K562 (cell line): ENCODE results near the gene GSG1L2. TPM values are rescaled to one million over a fixed set of nuclear protein-coding genes. Genes with fewer than 3 reads are reported as not detected.

ENCODE experiments used
- ATAC-seq: fragments of 200-7000 bp; cut with Tn5 transposase; 3 replicates; pipeline ENCODE4 v1.9.1; 2020; ENCODE audit warnings: moderate library complexity
- BruUV-seq: library from RNA; stranded (reverse); fragments of 400-500 nt; replicated peaks from 2 replicates; lab custom pipeline; 2021; lab: Mats Ljungman, UMichigan
- CTCF ChIA-PET: fragments of 300-600 bp; formaldehyde crosslinking; extraction: SDS; loops from one replicate; lab custom pipeline; 2021; ENCODE audit warnings: low intra/inter-chr PET ratio; lab: Yijun Ruan, JAX
- POLR2A ChIA-PET: fragments of 300-600, 350-650 bp; sonication (Branson Sonifier 250); formaldehyde crosslinking; extraction: SDS; loops from one replicate; lab custom pipeline; 2021; ENCODE audit warnings: antibody characterized with exemption, inconsistent platforms; lab: Yijun Ruan, JAX
- DNase-seq, 4 experiments: peaks; one replicate each; pipeline versions ENCODE4 v3.0.0 to v3.0.0-alpha.2; 2011 to 2018; ENCODE audit warnings: low spot score in 3 of 4, mixed read lengths in 3 of 4; ENCODE audit errors: extremely low read depth in 1 of 4
- FAIRE-seq: peaks from 2 replicates; lab custom pipeline; 2011; peaks lifted over from hg19 to GRCh38; lab: Jason Lieb, UNC
- H2AFZ ChIP-seq: 2 replicates; pipeline ENCODE4 v1.6.0; 2011; ENCODE audit warnings: low read depth, low read length, control low read depth, inconsistent platforms
- H3K27ac ChIP-seq: fragments of 200-600 bp; 3 replicates; pipeline ENCODE4 v1.8.0; 2011; ENCODE audit warnings: low read depth, mild to moderate bottlenecking, control low read depth, inconsistent platforms, low read length, moderate library complexity, mixed read lengths; ENCODE audit errors: extremely low read depth
- H3K27me3 ChIP-seq, 2 experiments: fragments of 300-600 bp in 1 of 2; 2 replicates in 1 of 2; 3 replicates in 1 of 2; pipeline versions ENCODE4 v1.6.0 to v1.8.0; 2011; ENCODE audit warnings: inconsistent platforms in 2 of 2, low read length in 2 of 2, mild to moderate bottlenecking in 1 of 2, mixed read lengths in 1 of 2, moderate library complexity in 1 of 2; ENCODE audit not compliant: control insufficient read depth in 2 of 2, insufficient read depth in 2 of 2
- H3K36me3 ChIP-seq: fragments of 300-600 bp; 3 replicates; pipeline ENCODE4 v1.8.0; 2011; ENCODE audit warnings: mild to moderate bottlenecking, low read length, inconsistent platforms; ENCODE audit not compliant: control insufficient read depth, insufficient read depth
- H3K4me1 ChIP-seq, 2 experiments: fragments of 200-600 bp in 1 of 2; replicated peaks in 1 of 2; 2 replicates in 1 of 2; 3 replicates in 1 of 2; pipeline versions ENCODE4 v1.5.1 to v1.8.0; 2011; ENCODE audit warnings: inconsistent platforms in 2 of 2, low read length in 2 of 2, mild to moderate bottlenecking in 1 of 2, mixed read lengths in 1 of 2, moderate library complexity in 1 of 2; ENCODE audit not compliant: control insufficient read depth in 2 of 2, insufficient read depth in 2 of 2
- H3K4me2 ChIP-seq: 2 replicates; pipeline ENCODE4 v1.6.1; 2011; ENCODE audit warnings: low read length, control low read depth, inconsistent platforms, mixed read lengths; ENCODE audit not compliant: insufficient read depth
- H3K4me3 ChIP-seq: fragments of 200-600 bp; sonication (generic), shearing (Covaris generic); 2 replicates; pipeline ENCODE4 v1.5.1; 2016; ENCODE audit warnings: control low read depth, inconsistent platforms
- H3K79me2 ChIP-seq: fragments of 200-600 bp; 3 replicates; pipeline ENCODE4 v1.8.0; 2011; ENCODE audit warnings: low read length, inconsistent platforms; ENCODE audit not compliant: control insufficient read depth, insufficient read depth
- H3K9ac ChIP-seq, 2 experiments: 2 replicates each; pipeline versions ENCODE4 v1.6.0 to v1.6.1; 2011; ENCODE audit warnings: low read depth in 2 of 2, low read length in 2 of 2, control low read depth in 1 of 2, inconsistent platforms in 1 of 2, mild to moderate bottlenecking in 1 of 2, mixed read lengths in 1 of 2; ENCODE audit not compliant: insufficient read depth in 1 of 2
- H3K9me1 ChIP-seq: one replicate; pipeline ENCODE4 v1.6.0; 2011; ENCODE audit warnings: inconsistent platforms, mild to moderate bottlenecking, low read length, moderate library complexity; ENCODE audit not compliant: control insufficient read depth, insufficient read depth
- H3K9me3 ChIP-seq: replicated peaks from 2 replicates; pipeline ENCODE4 v1.5.1; 2011; ENCODE audit warnings: low read depth, low read length, inconsistent platforms; ENCODE audit not compliant: control insufficient read depth, insufficient read depth
- H4K20me1 ChIP-seq: replicated peaks from 2 replicates; pipeline ENCODE4 v1.6.1; 2011; ENCODE audit warnings: low read length, inconsistent platforms, mixed read lengths; ENCODE audit not compliant: control insufficient read depth, insufficient read depth
- CC2D1A ChIP-seq: fragments of 450-650 bp; IDR thresholded peaks from 2 replicates; pipeline ENCODE4 v1.6.1; 2017; ENCODE audit warnings: mild to moderate bottlenecking
- EHMT2 ChIP-seq: fragments of 450-650 bp; IDR thresholded peaks from 2 replicates; pipeline ENCODE4 v1.6.1; 2018; ENCODE audit warnings: antibody characterized with exemption
- ESRRB ChIP-seq: fragments of 250-450 bp; sonication (Bioruptor Pico); IDR thresholded peaks from 2 replicates; pipeline ENCODE4 v1.5.0; 2020; ENCODE audit warnings: mild to moderate bottlenecking, moderate library complexity, borderline replicate concordance
- ETV6 ChIP-seq, 3 experiments: fragments of 150-350 bp in 1 of 3; sonication (generic) in 1 of 3; formaldehyde crosslinking in 1 of 3; IDR thresholded peaks; 2 replicates each; pipeline versions ENCODE4 v1.6.1 to v1.8.0; 2014 to 2022; ENCODE audit warnings: borderline replicate concordance in 2 of 3, low read depth in 2 of 3, antibody characterized with exemption in 1 of 3, low read length in 1 of 3, mild to moderate bottlenecking in 1 of 3, missing genetic modification reagents in 1 of 3
- HEY1 ChIP-seq: fragments of 250-450 bp; sonication (Bioruptor Pico); IDR thresholded peaks from 2 replicates; pipeline ENCODE4 v1.5.0; 2020; ENCODE audit warnings: mild to moderate bottlenecking, moderate library complexity, borderline replicate concordance
- MEIS2 ChIP-seq: fragments of 450-650 bp; IDR thresholded peaks from 2 replicates; pipeline ENCODE4 v1.6.1; 2014; ENCODE audit warnings: mild to moderate bottlenecking; ENCODE audit not compliant: partially characterized antibody
- MTF1 ChIP-seq: fragments of 250-450 bp; sonication (Bioruptor Pico); IDR thresholded peaks from 2 replicates; pipeline ENCODE4 v1.9.0; 2021; ENCODE audit warnings: moderate library complexity, mild to moderate bottlenecking, inconsistent platforms, borderline replicate concordance
- NFIX ChIP-seq: fragments of 250-450 bp; sonication (Bioruptor Pico); IDR thresholded peaks from 2 replicates; pipeline ENCODE4 v1.4.0; 2020; ENCODE audit warnings: low read depth, mild to moderate bottlenecking, moderate library complexity
- NFRKB ChIP-seq: fragments of 450-650 bp; IDR thresholded peaks from 2 replicates; pipeline ENCODE4 v1.6.1; 2016; ENCODE audit warnings: low read depth
- NFYB ChIP-seq: IDR thresholded peaks from 2 replicates; pipeline ENCODE4 v1.6.1; 2011; ENCODE audit warnings: mild to moderate bottlenecking, moderate library complexity; ENCODE audit not compliant: insufficient read length; ENCODE audit errors: extremely low read depth
- NR3C1 ChIP-seq: sonication (generic); formaldehyde crosslinking; IDR thresholded peaks from 2 replicates; pipeline ENCODE4 v1.8.1; 2022; ENCODE audit warnings: missing genetic modification reagents
- PHF21A ChIP-seq: fragments of 450-650 bp; IDR thresholded peaks from 2 replicates; pipeline ENCODE4 v1.6.1; 2017; ENCODE audit warnings: low read depth, borderline replicate concordance
- POLR2AphosphoS2 ChIP-seq: IDR thresholded peaks from 2 replicates; pipeline ENCODE4 v1.6.1; 2012; ENCODE audit warnings: low read length, improper control_type of control experiment
- SAFB ChIP-seq: fragments of 200-400 bp; formaldehyde crosslinking; IDR thresholded peaks from 2 replicates; pipeline ENCODE4 v1.6.1; 2017; ENCODE audit warnings: low read depth, low read length, borderline replicate concordance
- SIX5 ChIP-seq, 2 experiments: IDR thresholded peaks; 2 replicates each; pipeline ENCODE4 v1.6.1; 2011; ENCODE audit warnings: low read length in 2 of 2, borderline replicate concordance in 1 of 2, low read depth in 1 of 2, mild to moderate bottlenecking in 1 of 2, moderate library complexity in 1 of 2; ENCODE audit not compliant: insufficient read depth in 1 of 2
- TAL1 ChIP-seq: fragments of 450-650 bp; IDR thresholded peaks from 2 replicates; pipeline ENCODE4 v1.6.1; 2016; ENCODE audit warnings: mild to moderate bottlenecking
- ZBED1 ChIP-seq: IDR thresholded peaks from 2 replicates; pipeline ENCODE4 v1.6.1; 2014
- ZNF311 ChIP-seq: fragments of 250-450 bp; sonication (Bioruptor Pico); IDR thresholded peaks from 2 replicates; pipeline ENCODE4 v1.4.0; 2020; ENCODE audit warnings: mild to moderate bottlenecking, moderate library complexity
- ZNF830 ChIP-seq: fragments of 250-450 bp; sonication (Bioruptor Pico); IDR thresholded peaks from 2 replicates; pipeline ENCODE4 v1.5.0; 2021; ENCODE audit warnings: mild to moderate bottlenecking
- WGBS: fragments of 100-300 bp; shearing (Covaris generic); methylation state at CpG from one replicate; pipeline ENCODE4 v1.1.6; 2016; ENCODE audit warnings: low coverage, mixed read lengths; ENCODE audit not compliant: insufficient coverage; ENCODE audit errors: missing lambda C conversion rate; 5-methylcytosine and 5-hydroxymethylcytosine counted together
- in situ Hi-C: fragments of 300-500 bp; cut with MboI; formaldehyde crosslinking; loops from 4 replicates; pipeline ENCODE4 v1.15.0; 2018; ENCODE audit warnings: inconsistent platforms, mixed read lengths
- intact Hi-C: fragments of 100-400 bp; cut with micrococcal nuclease; formaldehyde crosslinking; loops from 2 replicates; pipeline ENCODE4 v1.14.2; 2022
- polyA plus RNA-seq, 8 experiments: library from polyadenylated mRNA; depleted of rRNA in 4 of 8; stranded (reverse) in 5 of 8; unstranded in 3 of 8; fragments of >200 nt; fragmentation: Nextera tagmentation in 2 of 8; fragmentation: Illumina TruSeq in 1 of 8; extraction: Ambion mirVana in 2 of 8; extraction: Trizol in 1 of 8; gene quantifications; 2 replicates each; pipeline versions ENCODE4 v1.2.1 to v1.2.3, GENCODE V29; 2011 to 2014; ENCODE audit warnings: inconsistent platforms in 1 of 8, missing spikeins in 1 of 8
- total RNA-seq, 7 experiments: library from RNA; depleted of rRNA in 6 of 7; stranded (reverse); fragments of >200 nt in 6 of 7; fragmentation: Illumina TruSeq in 2 of 7; extraction: Trizol in 2 of 7; gene quantifications; 2 replicates each; pipeline versions ENCODE4 v1.2.1 to v1.2.3, GENCODE V29; 2011 to 2021; ENCODE audit warnings: low replicate concordance in 1 of 7
- TF ChIP-seq, protein P1 (sequence below): fragments of 450-650 bp; IDR thresholded peaks from 2 replicates; pipeline ENCODE4 v1.6.1; 2018; ENCODE audit not compliant: partially characterized antibody

GSG1L2 gene
- total and polyA plus RNA-seq, 9 of the 15 experiments (the other 6 are each of a cell fraction or from before 2014, with no cell fraction given) = not detected

DNA sequence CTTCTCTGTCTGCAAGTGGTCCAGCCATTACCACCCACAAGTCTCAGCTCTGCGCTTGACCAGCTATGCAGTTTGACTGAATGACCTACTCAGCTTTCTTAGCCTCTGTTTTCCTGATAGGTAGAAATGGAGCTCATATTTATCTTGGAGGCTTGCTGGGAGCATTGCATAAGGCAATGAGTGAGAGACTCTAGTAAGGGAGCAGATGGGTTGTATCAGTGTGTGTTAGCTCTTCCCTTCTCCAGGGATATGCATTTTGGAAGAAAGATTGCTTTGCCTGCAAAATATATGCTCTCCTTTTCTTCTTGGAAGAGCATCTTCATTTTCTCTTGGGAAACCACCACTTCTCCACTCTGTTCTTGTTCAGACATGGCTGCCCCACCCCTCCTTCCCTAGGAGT is 56.6 kb downstream of the GSG1L2 start:
- Histone ChIP-seq H3K27me3 (peaks cover 0 to 10% of the 10 kb centered on the region in 2 experiments; a peak in 2 of 5 replicates), H3K9me3 (no peaks in the 10 kb centered on the region), H3K4me3 (no peak overlapping the region), H3K9ac (no peak overlapping the region), H3K36me3 (no peaks in the 10 kb centered on the region), H3K79me2 (no peaks in the 10 kb centered on the region), H3K4me1 (no peaks in the 10 kb centered on the region), H3K27ac (no peak overlapping the region), H2AFZ (no peak overlapping the region), H3K9me1 (no peaks in the 10 kb centered on the region), H4K20me1 (no peaks in the 10 kb centered on the region), H3K4me2 (no peak overlapping the region)
- POLR2A ChIA-PET = interaction anchor here (0.6 kb wide), 1 partner anchor 1722 kb away, joined by 3 read pairs; no protein-coding TSS in a partner anchor
- CTCF ChIA-PET = no interaction called here
- TF ChIP-seq, protein P1, sequence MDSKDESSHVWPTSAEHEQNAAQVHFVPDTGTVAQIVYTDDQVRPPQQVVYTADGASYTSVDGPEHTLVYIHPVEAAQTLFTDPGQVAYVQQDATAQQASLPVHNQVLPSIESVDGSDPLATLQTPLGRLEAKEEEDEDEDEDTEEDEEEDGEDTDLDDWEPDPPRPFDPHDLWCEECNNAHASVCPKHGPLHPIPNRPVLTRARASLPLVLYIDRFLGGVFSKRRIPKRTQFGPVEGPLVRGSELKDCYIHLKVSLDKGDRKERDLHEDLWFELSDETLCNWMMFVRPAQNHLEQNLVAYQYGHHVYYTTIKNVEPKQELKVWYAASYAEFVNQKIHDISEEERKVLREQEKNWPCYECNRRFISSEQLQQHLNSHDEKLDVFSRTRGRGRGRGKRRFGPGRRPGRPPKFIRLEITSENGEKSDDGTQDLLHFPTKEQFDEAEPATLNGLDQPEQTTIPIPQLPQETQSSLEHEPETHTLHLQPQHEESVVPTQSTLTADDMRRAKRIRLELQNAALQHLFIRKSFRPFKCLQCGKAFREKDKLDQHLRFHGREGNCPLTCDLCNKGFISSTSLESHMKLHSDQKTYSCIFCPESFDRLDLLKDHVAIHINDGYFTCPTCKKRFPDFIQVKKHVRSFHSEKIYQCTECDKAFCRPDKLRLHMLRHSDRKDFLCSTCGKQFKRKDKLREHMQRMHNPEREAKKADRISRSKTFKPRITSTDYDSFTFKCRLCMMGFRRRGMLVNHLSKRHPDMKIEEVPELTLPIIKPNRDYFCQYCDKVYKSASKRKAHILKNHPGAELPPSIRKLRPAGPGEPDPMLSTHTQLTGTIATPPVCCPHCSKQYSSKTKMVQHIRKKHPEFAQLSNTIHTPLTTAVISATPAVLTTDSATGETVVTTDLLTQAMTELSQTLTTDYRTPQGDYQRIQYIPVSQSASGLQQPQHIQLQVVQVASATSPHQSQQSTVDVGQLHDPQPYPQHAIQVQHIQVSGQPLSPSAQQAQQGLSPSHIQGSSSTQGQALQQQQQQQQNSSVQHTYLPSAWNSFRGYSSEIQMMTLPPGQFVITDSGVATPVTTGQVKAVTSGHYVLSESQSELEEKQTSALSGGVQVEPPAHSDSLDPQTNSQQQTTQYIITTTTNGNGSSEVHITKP = no peak
- TF ChIP-seq ZNF830 (CRISPR knock-in tag) (no peak), NFRKB (no peak), NFIX (CRISPR knock-in tag) (no peak), ESRRB (no peak), EHMT2 (no peak), SIX5 (IDR thresholded peaks at IDR 0.05; ENCODE audit: borderline replicate concordance in 1 of 2, insufficient read depth in 1 of 2, low read depth in 1 of 2, low read length in 2 of 2) (no peak), POLR2AphosphoS2 (no peak), ZNF311 (no peak), HEY1 (CRISPR knock-in tag) (no peak), PHF21A (no peak), CC2D1A (no peak), ETV6 (IDR thresholded peaks at IDR 0.05; ENCODE audit: borderline replicate concordance in 1 of 2, low read depth in 2 of 2, low read length in 1 of 2) (no peak), ETV6 (CRISPR knock-in tag; IDR thresholded peaks at IDR 0.05; ENCODE audit: borderline replicate concordance) (no peak), NR3C1 (CRISPR knock-in tag) (no peak), SAFB (no peak), MTF1 (CRISPR knock-in tag) (no peak), MEIS2 (no peak), TAL1 (no peak), ZBED1 (no peak), NFYB (no peak)
- intact Hi-C loops (no loop called here), in situ Hi-C loops (no loop called here)
- WGBS = 0% methylated on average over 1 of the region's 1 CpG
- ATAC-seq = no peak
- DNase-seq = no peak
- BruUV-seq = no TSS peak
- no peak for FAIRE-seq
